Activated gamma-delta T cell (primary cell): Measurements from ENCODE around the gene JTB.

Experiments
- DNase-seq: peaks from one replicate; lab custom pipeline; 2025; lab: John Stamatoyannopoulos, UW

JTB gene

GRCh38 chr1:153978274-153978909 lies 918 bp upstream of the JTB start:
- no peak for DNase-seq

- no peak for DNase-seq
Observed at GRCh38 chr1:153976819-153977249, 640 bp downstream of the JTB start.

DNA sequence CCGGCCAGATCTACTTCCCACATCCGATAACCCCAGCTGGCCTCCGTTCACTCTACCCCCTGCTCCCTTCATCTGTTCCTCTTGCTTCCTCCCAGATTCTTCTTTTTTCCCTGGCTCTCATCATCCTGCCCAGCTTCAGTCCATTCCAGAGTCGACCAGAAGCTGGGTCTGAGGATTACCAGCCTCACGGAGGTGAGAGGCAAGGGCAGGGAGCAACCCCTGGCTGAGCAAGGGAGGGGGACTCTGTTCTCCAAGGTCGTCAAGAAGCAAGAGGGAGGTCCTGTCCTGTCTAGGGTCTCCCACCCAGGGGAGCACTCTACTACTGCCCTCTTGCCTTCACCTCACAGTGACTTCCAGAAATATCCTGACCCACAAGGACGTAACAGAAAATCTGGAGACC lies 3.9 kb downstream of the JTB start:
- no peak for DNase-seq

DNA sequence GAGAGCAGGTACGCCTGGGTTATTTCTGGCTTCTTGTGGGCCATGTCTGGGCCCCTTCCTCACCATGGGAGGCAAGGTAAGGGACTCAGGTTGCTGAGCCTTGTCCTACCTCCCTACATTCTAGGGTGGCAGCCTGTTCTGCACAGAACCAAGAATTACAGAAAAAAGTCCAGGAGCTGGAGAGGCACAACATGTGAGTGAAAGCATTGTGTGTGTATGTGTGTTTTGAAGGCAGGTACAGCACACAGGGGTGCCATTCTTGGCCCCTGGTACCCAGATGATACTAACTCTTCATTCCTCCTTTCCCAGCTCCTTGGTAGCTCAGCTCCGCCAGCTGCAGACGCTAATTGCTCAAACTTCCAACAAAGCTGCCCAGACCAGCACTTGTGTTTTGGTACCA lies 4.4 kb downstream of the JTB start:
- no peak for DNase-seq

DNA sequence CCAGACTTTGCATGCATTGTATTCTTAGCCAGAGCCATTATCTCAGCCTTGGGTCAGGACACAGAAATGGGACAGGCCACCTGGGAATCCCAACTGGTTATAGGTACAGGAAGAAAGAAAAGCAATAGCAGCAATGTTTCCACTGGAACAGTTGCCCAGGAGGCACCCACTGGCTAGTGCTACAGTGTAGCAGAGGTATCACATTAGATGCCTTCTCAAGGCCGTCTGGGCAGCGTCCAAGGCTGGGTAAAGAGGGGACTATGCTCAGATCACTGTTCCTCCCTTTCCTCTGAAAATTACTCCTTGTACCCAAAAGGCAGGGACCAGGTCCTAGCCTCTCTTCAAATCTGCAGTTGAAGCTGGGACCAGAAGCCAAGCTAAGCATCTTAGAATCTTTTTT lies 7.1 kb downstream of the JTB start:
- DNase-seq, result no peak

DNA sequence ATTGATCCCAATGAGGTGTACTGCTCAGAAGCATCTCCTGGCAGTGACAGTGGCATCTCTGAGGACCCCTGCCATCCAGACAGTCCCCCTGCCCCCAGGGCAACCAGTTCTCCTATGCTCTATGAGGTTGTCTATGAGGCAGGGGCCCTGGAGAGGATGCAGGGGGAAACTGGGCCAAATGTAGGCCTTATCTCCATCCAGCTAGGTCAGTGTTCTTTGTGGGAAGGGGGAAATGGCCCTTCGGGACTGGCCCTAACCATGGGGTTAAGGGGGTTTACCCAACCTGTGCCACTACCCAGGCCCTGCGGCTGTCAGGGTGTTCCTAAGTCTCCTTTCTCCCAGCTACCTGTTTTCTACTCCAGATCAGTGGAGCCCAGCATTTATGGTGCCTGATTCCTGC lies 8.5 kb downstream of the JTB start:
- no peak for DNase-seq

- no peak for DNase-seq
Observed at GRCh38 chr1:153968408-153968807, 9.1 kb downstream of the JTB start.

DNA sequence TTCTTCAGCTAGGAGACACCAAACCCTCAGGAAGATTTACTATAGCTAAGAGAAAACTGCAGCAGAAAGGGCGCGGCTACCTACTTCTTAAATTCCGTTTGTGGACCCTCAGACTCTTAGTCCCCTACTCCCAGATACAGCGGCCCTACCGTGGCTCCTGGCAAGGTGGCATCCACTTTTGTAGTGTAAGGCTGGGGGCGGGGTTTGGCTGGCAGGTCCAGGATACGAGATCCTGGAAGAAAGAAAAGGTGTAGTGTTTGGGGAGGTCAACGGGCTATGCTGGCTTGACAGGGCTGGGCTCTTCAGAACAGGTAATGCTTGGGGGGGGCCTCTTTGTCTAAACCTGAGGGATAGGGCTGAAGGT lies 9.5 kb downstream of the JTB start:
- no peak for DNase-seq

DNA sequence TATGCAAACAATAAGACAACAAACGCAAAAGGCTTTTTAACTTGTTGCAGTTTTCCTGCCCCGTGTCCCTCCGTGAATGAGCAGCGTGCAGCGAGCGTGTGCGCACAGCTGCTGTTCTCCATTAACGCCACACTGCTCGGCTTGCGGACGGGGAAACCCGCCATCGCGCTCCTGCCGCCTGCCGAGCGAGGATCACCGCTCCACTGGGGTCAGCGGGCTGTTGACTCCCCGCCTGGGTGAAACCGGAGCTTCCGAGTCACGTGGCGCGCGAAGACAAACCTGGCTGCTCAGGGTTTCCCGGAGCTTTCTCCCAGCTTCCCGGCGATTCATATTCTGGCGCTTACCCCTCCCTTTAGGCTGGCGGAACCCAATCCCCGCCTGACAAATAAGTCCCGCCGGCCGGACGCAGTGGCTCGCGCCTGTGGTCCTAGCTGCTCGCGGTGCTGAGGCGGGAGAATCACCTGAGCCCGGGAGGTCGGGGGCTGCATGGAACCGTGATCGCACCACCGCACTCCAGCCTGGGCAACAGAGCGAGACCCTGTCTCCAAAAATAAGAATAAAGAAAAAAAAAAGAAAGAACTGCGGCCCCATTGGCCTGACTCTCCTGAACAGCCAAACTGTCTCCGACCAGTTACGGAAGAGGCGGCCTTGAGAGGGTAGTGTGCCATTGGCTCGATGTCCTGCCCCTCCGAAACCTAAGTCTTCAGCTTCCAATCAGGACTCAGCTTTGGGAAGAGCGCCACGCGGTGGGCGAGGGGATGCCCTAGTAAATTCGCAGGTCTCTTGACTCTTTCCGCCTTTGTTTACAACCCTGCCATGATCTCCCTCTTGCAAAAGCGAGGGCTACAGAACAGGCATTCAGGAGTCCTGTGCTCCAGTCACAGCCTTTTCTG lies 10.1 kb downstream of the JTB start, which contains the start of gene CREB3L4:
Gene CREB3L4, plus strand, starts transcription at position 796 of the 893 bp plus-strand sequence. CDS start 624 bp downstream, outside the sequence.
- peak; percentile 63 for DNase-seq

DNA sequence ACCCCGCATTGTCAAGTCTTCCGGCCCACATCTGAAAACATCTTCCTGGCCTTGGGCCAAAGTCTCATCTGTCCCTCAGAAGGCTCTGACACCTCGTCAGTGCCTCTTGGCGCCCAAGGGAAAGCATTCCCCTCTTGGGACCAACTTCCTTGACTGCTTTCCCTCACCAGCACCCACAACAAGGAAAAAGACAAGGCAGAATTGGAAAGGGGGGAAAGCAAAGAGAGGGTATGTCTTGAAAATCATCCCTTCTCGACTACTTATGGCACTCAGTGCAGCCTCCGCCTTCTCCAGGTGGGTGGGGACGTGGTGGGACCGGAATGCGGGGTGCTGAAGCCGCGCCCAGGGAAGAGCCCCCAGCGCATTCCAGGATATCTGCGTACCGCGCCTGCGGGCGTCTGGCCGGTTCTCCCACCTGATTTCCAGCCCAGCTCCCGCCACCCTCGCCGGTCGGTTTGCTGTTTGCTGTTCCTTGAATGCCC lies 13.6 kb downstream of the JTB start:
- no peak for DNase-seq

- DNase-seq, result peak; percentile 75
Observed at GRCh38 chr1:153963030-153963849, 14.2 kb downstream of the JTB start, which contains the start of gene SLC39A1. Gene SLC39A1, minus strand, starts transcription at chr1:153963537. Its CDS starts 822 bp downstream, at chr1:153962715.

GRCh38 chr1:153962088-153963029 lies 15.1 kb downstream of the JTB start:
- no peak for DNase-seq

DNA sequence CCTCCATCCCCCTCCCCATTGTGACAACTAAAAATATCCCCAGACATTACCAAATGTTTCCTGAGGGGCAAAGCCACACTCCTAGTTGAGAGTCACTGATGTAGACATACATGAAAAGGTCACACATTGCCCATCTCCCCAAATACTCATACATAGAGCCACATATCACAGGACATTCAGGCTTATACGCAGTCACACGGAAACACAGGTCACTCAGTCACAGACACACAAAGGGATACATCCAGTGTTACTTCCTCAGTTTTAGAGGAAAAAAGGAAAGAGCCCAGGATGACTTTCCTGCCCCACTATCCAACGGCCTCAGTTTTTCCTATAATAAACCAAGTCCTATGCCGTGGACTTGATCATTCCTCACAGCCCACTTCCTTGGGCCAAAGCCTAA lies 16.1 kb downstream of the JTB start:
- no peak for DNase-seq

DNA sequence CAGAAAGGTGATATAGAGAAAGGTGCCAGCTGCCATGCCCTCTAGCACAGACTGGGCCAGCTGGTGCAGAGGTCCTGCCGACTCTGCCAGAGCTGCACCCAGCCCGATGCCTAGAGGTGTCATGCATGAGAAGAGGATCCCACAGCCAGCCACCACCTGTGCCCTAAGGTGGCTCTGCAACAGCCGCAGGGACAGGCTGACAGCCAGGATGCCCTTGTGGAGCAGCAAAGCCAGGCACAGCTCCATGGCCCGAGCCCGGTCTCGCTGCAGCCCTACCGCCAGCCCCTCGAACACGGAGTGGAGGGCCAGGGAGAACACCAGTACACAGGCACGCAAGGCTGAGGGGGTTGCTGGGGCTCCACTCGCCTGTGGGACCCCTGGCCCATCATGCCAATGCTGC lies 17.3 kb downstream of the JTB start:
- DNase-seq, result no peak

DNA sequence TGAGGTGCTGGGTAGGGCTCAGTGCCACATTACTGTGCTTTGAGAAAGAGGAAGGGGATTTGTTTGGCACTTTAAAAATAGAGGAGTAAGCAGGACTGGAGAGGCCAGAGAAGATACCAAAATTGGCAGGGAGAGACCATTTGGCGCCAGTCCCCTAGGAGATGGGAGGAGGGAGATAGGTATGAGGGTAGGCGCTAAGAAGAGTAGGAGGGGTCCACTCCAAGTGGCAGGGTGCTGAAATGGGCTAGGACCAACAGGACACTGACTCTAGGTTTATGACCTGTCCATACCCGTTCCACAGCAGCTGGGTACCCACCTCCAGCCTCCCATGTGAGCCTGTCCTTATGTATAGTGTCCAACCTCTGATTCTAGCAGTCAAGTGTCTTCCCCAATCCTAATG lies 18.0 kb downstream of the JTB start:
- DNase-seq, result no peak

GRCh38 chr1:153958961-153959260 lies 18.6 kb downstream of the JTB start:
- DNase-seq, result no peak

- peak; percentile 74 for DNase-seq
Observed at GRCh38 chr1:153958111-153958960, 19.1 kb downstream of the JTB start, which contains the start of gene CRTC2. Gene CRTC2, minus strand, starts transcription at chr1:153958612. Its CDS starts 115 bp downstream, at chr1:153958497.

DNA sequence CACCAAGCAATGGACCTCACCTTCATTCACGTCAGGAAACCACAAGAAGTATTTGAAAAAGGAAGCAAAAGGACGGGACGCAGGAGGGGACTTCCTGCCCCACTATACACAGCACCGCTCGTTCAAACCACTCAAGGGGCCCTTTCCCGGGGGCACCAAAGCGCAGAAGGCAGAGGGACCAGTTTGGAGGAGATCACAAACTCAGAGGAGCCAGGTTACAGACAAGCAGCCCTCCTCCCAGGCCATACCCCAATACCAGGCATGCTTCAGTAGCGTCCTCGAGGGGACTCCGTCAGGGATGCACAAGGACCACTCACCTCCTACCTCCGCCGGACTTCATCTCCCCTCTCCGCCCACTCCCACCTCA lies 19.7 kb downstream of the JTB start:
- no peak for DNase-seq

DNA sequence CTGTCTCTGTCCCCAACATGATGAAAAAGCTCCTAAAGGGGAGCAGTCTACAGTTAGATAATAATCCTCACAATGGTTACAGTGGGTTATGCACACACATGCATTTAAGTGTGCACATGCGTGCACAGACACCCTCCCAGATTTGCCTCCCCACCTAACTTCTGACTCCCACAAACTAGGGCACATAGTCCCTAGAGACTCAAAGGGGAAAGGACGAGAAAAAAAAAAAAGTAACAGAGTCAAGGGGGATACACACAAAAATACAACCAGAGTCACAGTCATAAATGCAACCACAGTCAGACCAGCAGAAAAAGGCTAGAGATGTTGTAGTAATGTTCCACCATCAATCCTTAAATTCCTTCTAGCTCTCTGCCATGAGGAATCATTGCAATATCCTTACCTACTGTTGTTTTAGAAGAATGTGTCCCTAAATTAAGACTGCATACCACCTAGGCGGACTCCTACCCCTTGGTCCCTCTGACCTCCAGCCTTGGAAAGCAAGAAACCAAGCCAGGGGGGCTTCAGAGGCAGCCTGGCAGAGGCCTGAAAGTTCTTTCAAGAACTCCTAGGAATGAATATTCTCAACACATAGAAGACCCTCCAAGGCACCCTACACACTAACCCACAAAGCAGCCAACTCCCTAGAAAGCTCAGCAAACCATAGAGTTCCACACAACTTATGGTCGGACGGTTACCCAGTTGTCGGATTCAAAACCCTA lies 20.3 kb downstream of the JTB start:
- DNase-seq, result no peak

- DNase-seq, result no peak
Observed at GRCh38 chr1:153954826-153955225, 22.6 kb downstream of the JTB start.
